GM21717 (cell line): ENCODE results near the gene GRIA4.
A peak's percentile ranks its signal among the peaks of the same experiment; 100 is the strongest.
"Not testable (repeated sequence)": the region's sequence is repeated elsewhere in the genome, so short reads cannot be mapped to it uniquely, and the experiment has no call there.

ENCODE experiments used
- ATAC-seq: cut with Tn5 transposase; IDR thresholded peaks from one replicate; pipeline ENCODE4 v1.9.1; 2021; ENCODE audit warnings: mild to moderate bottlenecking, moderate library complexity; ENCODE audit not compliant: unreplicated experiment

GRIA4 gene

DNA sequence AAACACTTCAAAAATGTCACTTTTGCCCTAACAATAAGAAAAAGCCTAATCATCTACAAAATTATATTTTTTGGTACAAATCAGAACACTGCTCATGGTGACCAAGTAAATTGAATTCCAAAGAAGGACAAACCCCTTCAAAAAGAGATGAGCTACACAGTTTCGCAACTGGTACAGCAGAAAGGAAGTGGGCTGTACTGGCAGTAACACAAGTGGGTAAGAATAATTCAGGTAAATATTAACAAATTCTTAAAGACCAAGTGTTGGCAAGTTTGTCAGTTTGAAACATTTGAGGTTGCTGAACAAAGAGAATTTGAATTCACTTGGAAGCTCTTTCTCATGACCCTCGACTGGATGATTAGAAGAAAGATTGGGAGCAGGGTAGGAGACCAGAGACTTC, 376.7 kb downstream of the GRIA4 start:
- ATAC-seq = no peak

DNA sequence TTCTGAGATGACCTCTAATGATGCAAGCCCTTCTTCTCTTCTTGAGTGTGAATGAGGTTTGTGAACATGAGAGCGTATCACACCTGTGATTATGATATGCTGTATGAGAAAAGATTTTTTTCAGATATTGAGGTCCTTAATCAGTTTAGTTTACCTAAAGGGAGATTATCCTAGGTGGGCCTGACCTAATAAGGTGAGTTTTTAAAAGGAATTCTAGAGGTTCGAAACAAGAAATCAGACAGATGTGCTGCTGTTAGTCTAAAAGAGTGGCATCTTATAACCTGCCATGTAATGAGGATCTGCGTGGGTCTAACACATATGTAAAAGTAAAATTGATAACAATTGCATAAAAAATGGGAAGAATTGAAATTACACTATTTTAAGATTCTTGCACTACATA, 378.3 kb downstream of the GRIA4 start:
- no peak for ATAC-seq

DNA sequence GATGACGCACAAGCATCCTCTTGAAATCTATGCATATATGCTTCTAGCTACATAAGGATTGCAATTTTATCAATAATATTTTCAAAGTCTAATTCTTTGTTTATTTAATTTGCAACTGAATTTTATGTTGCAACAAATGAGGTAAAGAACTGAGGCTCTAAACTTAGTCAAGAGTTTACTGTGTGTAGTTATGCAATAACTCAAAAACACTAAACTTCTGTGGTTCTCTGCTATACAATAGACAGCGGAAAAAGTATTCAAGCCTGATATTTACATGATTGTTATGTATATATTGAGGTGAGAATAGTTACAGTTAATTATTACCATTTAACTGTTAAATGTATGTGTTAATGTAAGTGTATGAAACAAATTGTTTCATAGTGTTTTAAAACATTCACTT, 379.3 kb downstream of the GRIA4 start:
- ATAC-seq = no peak

DNA sequence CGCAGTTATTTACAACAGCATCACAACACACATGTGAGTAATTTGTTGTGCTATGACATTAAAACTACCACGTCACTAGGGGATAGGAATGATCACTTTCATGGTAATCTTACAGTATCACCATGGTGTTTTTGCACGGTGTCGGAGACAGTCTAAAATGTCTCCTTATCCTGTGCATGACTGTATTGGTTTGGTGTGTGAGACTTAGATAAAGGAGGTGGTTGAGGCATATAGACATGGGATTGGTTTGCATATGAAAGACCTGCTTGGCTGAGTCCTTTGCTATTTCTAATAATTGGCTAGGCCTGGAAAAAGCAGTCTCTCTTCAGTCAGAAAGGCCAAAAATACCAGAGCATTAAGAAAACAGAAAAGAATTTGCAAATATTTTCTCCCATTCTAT, 382.0 kb downstream of the GRIA4 start:
- no peak for ATAC-seq

DNA sequence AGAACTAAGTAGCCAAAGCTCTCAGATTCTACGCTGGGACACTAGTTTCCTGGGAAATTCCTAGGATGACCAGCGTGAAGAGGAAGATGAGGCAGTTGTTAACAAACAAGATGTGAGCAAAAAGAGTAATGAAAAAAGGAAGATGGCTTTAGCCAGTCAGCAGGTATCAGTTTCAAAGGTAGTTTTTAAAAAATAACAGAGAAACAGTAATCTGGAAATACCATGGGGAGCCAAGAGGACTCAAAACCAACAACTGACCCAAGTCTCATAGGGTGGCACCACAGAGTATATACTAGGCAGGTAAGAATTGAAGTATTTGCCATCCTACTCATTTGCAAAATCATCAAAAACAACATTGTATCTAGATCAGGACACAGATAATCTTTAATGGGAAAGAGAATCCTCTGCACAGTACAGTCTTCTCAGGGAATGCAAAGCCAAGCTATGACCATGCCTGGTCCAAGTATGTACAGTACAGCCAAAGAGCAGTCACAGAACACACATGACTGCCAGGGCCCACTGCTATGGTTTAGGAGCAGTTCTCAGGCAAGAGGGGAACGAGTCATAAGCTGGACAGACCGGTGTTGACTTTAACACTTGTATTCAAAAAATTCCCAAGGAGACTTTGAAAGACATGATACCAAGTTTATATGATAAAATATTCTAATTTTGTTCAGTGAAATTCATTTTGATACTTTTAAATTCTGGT, 391.6 kb downstream of the GRIA4 start:
- ATAC-seq = peak; percentile 58

DNA sequence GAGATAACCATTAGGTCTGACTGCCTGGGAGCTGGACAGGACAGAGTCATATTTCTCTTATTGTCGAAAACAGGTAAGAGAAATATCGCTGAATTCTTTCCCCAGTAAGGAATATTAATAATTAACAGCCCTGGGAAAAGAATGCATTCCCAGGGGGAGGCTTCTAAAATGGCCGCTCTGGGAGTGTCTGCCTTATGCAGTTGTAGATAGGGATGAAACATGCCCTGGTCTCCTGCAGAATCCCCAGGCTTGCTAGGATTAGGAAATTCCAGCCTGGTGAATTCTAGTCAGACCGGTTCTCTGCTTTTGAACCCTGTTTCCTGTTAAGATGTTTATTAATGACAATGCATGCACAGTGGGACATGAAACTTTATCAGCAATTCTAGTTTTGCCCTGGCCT, 393.2 kb downstream of the GRIA4 start:
- not testable (repeated sequence) for ATAC-seq

DNA sequence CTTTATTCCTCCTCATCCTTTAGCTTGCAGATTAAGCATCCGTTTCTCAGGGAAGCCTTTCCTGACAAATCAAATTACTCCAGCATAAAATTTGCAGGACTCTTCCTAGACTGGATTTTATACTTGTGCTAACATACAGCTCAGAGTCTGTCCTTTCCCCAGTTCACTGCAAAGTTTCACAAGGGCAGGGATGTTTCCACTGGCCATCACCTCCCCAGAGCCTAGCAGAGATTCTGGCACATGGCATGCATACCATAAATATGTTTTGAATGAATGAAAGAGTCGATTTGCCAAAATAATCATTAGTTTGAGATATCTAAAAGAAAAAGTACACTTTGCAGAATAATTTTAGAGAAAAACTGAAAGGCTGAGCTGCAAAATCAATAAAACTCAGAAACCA, 401.6 kb downstream of the GRIA4 start:
- ATAC-seq = no peak

DNA sequence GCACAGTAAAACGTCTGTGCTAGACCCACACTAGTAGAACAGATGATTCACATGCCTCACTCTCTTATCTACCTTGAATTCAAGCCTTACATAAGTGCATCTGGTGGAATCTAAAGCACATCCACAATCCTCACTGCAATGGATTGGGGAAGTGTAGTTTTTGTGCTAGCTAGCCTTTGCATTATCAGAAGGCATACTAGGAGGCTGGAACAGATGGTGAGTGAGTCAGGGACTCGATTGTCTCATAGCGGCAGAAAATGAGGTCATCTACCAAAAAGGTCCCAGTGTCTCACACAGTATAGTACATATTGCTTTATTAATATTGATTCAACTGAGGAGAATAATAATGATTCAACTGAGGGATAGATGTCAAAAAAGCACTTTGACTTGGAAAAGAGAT, 402.9 kb downstream of the GRIA4 start:
- ATAC-seq = no peak

DNA sequence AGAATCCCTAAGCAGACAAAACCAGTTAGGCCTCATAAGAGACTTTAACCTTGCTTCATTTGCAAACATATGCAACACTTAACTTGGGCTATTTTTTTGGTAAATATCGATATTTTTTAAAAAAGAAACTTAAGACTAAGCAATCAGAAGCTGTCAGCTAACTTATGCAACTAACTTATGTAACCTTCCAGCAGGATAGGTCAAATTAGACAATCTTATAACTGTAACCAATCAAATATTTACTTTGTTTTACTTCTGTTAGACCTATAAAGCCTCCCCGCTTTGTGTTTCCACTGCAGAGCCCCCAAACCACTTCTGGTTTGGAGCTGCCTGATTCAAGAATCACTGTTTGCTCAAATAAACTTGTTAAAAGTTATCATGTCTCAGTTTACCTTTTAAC, 404.2 kb downstream of the GRIA4 start:
- no peak for ATAC-seq

DNA sequence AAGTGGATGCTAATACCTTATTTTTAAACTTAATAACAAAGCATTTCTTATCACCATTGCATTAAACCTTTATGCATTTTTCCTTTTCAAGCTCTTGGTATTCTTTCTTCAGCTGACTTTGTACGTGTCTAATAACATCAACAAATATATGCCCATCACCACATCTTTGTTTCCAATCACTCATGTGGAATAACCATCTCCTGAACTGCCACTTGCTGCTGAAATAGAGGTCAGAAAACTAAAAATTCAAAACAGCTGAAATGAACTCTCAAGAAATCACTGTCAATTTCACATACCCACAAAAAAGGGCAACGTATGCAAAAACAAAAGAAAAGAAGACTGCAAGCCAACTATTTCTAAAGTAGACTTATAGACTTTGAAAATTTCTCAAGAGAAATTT, 404.7 kb downstream of the GRIA4 start:
- no peak for ATAC-seq

DNA sequence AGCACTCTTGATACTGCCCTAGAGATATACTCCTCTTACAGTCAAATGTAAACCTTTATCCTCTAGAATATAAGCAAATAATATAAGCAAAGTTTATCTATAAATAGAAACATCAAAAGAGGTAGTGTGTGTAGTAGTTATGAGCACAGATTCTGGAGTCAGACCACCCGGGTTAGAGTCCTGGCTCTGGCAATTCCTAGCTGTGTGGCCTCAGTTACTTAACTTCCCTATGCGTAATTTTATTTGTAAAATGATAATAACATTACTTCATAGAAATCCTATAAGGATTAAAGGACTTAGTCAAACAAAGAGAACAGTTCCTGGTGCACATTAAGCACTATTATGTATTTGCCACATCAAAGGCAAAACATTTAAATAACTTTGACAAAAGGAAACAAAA, 405.2 kb downstream of the GRIA4 start:
- ATAC-seq = no peak

DNA sequence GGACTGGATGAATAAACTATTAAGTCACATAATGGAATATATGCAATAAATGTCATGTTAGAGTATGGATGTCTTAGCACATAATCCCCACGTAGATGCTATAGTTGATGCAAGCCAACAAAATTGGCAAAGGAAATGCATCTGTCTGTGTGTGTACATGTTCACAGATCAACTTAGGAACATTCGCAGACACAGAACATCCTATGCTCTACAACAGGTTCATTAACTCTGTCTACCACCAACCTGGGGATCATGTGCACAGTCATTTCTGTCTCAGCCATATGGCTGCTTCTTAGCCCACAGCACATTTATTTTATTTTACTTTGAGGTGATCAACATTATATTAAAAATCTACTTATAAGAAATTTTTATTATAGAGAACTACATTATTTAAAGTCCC, 407.2 kb downstream of the GRIA4 start:
- ATAC-seq = no peak

DNA sequence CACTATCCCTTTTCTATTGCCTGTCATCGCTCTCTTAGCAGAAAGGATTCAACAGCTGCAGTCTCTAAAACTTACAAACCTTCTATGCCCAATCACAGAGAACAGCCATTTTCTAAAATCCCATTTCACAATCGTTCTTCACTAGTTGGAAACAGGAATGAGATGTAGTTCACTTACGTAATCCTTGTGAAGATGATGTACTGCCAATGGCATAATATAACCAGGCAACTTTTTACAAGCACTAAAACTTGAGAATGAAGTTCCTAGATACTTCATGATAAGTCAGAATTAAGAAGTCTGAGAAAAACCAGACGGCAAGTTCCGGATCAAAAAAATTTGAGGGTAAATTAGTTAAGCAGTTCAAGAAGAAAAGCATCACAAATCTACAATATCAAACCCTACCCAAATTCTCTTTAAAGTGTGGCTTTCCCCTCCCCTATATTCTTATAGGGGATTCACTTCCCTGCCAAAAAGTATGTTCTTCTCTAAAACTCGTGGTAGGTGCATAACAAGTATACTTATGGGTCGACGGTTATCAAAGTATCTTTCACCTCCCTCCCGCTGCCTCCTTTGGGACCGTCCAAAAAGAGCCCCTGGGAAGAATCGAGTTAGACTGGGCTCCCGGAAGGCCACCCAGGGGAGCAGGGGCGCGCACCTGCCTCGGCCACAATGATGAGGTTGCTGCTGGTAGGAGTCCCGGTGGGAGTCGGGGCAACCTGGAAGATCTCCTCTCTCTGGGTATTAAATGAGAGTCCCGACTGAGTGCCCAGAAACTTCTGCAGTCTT, 411.5 kb downstream of the GRIA4 start:
- ATAC-seq = peak; percentile 16

DNA sequence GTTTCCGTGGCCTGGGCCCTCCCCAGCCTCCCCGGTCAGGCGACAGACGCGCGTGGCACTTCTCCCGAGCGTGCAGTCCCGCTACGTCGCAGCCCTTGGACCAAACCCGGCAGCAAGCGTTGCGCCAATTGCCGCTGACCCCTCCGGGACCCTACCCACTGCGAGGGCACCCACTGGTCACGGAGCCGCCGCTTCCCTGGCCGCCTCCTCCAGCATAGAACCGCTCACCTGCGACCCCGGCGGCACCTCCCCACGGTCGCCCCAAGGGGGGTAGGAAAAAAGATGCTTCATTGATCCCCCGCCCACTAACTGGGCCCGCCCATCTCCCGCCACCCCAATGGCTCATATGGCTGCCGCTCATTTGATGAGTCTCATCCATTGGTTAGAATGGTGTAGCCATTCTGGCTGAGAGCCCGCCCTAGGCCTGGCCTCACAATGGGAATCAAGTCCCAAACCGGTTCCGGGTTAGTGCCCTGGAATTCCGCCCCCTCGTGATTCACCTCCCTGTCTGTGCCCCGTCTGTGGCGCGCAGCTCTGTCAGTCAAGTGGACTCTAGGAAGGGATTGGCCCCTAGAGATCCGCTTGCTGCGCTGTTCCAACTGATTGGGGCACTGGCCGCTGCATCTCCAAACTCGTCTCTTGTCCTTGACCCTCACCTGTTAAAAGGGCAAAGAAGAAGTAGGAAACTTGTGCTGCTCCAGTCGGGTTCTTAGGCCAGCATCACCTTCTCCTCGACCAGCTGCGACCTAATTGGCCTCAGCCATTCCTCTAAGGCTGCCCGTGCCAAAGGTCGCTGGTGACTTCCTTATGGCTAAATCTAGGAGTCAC, 412.3 kb downstream of the GRIA4 start, which contains the start of gene MSANTD4:
MSANTD4 (minus strand) TSS at position 274 of the 828 bp plus-strand sequence. CDS start 11,323 bp downstream, outside the sequence.
- peak; percentile 99 for ATAC-seq

DNA sequence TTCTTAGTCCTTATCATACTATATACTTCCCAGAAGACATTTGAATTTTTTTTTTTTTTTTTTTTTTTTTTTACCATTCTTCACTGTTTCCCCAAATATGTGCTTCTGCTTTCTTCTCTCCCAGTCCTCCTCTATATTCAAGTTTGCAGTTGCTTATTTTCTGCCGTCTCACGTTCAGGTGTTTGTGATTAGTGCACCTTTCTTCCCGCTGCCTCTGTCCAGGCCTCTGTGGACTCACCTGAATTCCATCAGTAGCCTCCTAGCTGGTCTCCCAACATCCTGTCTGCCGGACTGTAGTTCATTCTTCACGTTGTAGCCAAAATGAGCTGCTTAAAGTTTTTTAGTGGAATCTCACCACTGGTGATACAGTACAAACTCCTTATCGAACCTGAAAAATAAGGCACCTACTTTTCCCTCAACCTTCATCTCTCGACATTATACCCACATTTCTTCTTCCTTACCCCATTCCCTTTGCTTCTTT, 413.0 kb downstream of the GRIA4 start:
- no peak for ATAC-seq

DNA sequence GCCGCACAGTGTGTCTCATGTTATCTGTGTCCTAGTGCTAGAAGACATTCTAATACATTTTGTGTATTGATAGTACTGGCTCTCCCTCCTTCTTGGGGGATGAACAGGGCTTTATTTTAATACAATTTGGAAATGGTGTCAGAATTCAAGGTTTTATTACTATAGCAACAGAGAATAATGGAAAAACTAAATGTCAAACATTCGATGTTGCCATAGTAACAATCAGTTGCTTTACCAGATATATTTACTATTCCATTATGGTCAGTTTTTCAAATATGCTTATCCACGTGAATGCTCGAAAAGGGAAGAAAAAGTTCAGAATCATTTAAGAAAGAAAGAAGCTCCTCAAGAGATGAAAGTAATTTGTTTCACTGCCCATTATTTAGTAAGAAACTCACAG, 420.7 kb downstream of the GRIA4 start:
- no peak for ATAC-seq

DNA sequence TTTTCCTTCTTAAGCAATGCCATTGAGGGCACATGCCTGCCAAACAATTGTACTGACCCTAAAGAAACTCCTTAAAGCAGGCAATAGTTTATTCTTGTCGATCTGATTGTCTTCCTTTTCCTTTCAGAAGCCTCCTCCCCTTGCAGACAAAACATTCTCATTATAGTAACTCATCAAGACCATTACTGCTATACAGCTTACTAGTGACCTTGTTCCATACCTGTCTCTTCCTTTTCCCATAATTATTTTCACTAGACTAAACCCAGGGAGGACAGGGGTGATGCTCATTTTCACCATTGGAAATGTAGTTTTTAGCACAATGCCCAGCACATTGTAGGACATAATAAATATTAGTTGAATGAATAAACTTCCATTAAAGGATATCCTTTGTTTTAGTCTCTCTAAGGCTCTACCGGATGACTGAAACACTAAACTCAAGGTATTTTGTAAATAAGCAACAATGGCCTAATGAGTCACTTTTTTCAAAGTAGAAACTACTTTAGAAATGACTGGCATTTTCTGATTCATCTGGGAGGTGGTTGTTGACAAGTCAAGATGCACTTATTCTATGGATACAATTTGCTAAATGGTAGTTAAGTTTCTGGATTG, 421.4 kb downstream of the GRIA4 start:
- no peak for ATAC-seq
